K562 (cell line): ENCODE data around the gene IL31. TPM values are rescaled to one million over a fixed set of nuclear protein-coding genes. Genes with fewer than 3 reads are reported as not detected.
A peak's percentile ranks its signal among the peaks of the same experiment; 100 is the strongest.

Experiments
- ATAC-seq: fragments of 200-7000 bp; cut with Tn5 transposase; 3 replicates; pipeline ENCODE4 v1.9.1; 2020; ENCODE audit warnings: moderate library complexity
- BruUV-seq: library from RNA; stranded (reverse); fragments of 400-500 nt; replicated peaks from 2 replicates; lab custom pipeline; 2021; lab: Mats Ljungman, UMichigan
- CTCF ChIA-PET: fragments of 300-600 bp; formaldehyde crosslinking; extraction: SDS; loops from one replicate; lab custom pipeline; 2021; ENCODE audit warnings: low intra/inter-chr PET ratio; lab: Yijun Ruan, JAX
- POLR2A ChIA-PET: fragments of 300-600, 350-650 bp; sonication (Branson Sonifier 250); formaldehyde crosslinking; extraction: SDS; loops from one replicate; lab custom pipeline; 2021; ENCODE audit warnings: antibody characterized with exemption, inconsistent platforms; lab: Yijun Ruan, JAX
- DNase-seq, 4 experiments: peaks; one replicate each; pipeline versions ENCODE4 v3.0.0 to v3.0.0-alpha.2; 2011 to 2018; ENCODE audit warnings: low spot score in 3 of 4, mixed read lengths in 3 of 4; ENCODE audit errors: extremely low read depth in 1 of 4
- FAIRE-seq: peaks from 2 replicates; lab custom pipeline; 2011; peaks lifted over from hg19 to GRCh38; lab: Jason Lieb, UNC
- H2AFZ ChIP-seq: 2 replicates; pipeline ENCODE4 v1.6.0; 2011; ENCODE audit warnings: low read depth, low read length, control low read depth, inconsistent platforms
- H3K27ac ChIP-seq: fragments of 200-600 bp; 3 replicates; pipeline ENCODE4 v1.8.0; 2011; ENCODE audit warnings: low read depth, mild to moderate bottlenecking, control low read depth, inconsistent platforms, low read length, moderate library complexity, mixed read lengths; ENCODE audit errors: extremely low read depth
- H3K27me3 ChIP-seq, 2 experiments: fragments of 300-600 bp in 1 of 2; 2 replicates in 1 of 2; 3 replicates in 1 of 2; pipeline versions ENCODE4 v1.6.0 to v1.8.0; 2011; ENCODE audit warnings: inconsistent platforms in 2 of 2, low read length in 2 of 2, mild to moderate bottlenecking in 1 of 2, mixed read lengths in 1 of 2, moderate library complexity in 1 of 2; ENCODE audit not compliant: control insufficient read depth in 2 of 2, insufficient read depth in 2 of 2
- H3K36me3 ChIP-seq: fragments of 300-600 bp; 3 replicates; pipeline ENCODE4 v1.8.0; 2011; ENCODE audit warnings: mild to moderate bottlenecking, low read length, inconsistent platforms; ENCODE audit not compliant: control insufficient read depth, insufficient read depth
- H3K4me1 ChIP-seq, 2 experiments: fragments of 200-600 bp in 1 of 2; replicated peaks in 1 of 2; 2 replicates in 1 of 2; 3 replicates in 1 of 2; pipeline versions ENCODE4 v1.5.1 to v1.8.0; 2011; ENCODE audit warnings: inconsistent platforms in 2 of 2, low read length in 2 of 2, mild to moderate bottlenecking in 1 of 2, mixed read lengths in 1 of 2, moderate library complexity in 1 of 2; ENCODE audit not compliant: control insufficient read depth in 2 of 2, insufficient read depth in 2 of 2
- H3K4me2 ChIP-seq: 2 replicates; pipeline ENCODE4 v1.6.1; 2011; ENCODE audit warnings: low read length, control low read depth, inconsistent platforms, mixed read lengths; ENCODE audit not compliant: insufficient read depth
- H3K4me3 ChIP-seq: fragments of 200-600 bp; sonication (generic), shearing (Covaris generic); 2 replicates; pipeline ENCODE4 v1.5.1; 2016; ENCODE audit warnings: control low read depth, inconsistent platforms
- H3K79me2 ChIP-seq: fragments of 200-600 bp; 3 replicates; pipeline ENCODE4 v1.8.0; 2011; ENCODE audit warnings: low read length, inconsistent platforms; ENCODE audit not compliant: control insufficient read depth, insufficient read depth
- H3K9ac ChIP-seq, 2 experiments: 2 replicates each; pipeline versions ENCODE4 v1.6.0 to v1.6.1; 2011; ENCODE audit warnings: low read depth in 2 of 2, low read length in 2 of 2, control low read depth in 1 of 2, inconsistent platforms in 1 of 2, mild to moderate bottlenecking in 1 of 2, mixed read lengths in 1 of 2; ENCODE audit not compliant: insufficient read depth in 1 of 2
- H3K9me1 ChIP-seq: one replicate; pipeline ENCODE4 v1.6.0; 2011; ENCODE audit warnings: inconsistent platforms, mild to moderate bottlenecking, low read length, moderate library complexity; ENCODE audit not compliant: control insufficient read depth, insufficient read depth
- H3K9me3 ChIP-seq: replicated peaks from 2 replicates; pipeline ENCODE4 v1.5.1; 2011; ENCODE audit warnings: low read depth, low read length, inconsistent platforms; ENCODE audit not compliant: control insufficient read depth, insufficient read depth
- H4K20me1 ChIP-seq: replicated peaks from 2 replicates; pipeline ENCODE4 v1.6.1; 2011; ENCODE audit warnings: low read length, inconsistent platforms, mixed read lengths; ENCODE audit not compliant: control insufficient read depth, insufficient read depth
- NCOR1 ChIP-seq: fragments of 450-650 bp; IDR thresholded peaks from 2 replicates; pipeline ENCODE4 v1.6.1; 2016; ENCODE audit warnings: mild to moderate bottlenecking, moderate library complexity
- NFXL1 ChIP-seq: fragments of 450-650 bp; formaldehyde crosslinking; IDR thresholded peaks from 2 replicates; pipeline ENCODE4 v1.4.0; 2021; ENCODE audit warnings: mild to moderate bottlenecking
- THRA ChIP-seq: fragments of 450-650 bp; IDR thresholded peaks from 2 replicates; pipeline ENCODE4 v1.6.1; 2017; ENCODE audit warnings: mild to moderate bottlenecking, moderate library complexity
- VEZF1 ChIP-seq: fragments of 200-800 bp; sonication (Bioruptor generic); IDR thresholded peaks from 2 replicates; pipeline ENCODE4 v1.6.1; 2017; ENCODE audit warnings: missing genetic modification characterization, missing compliant biosample characterization
- ZNF785 ChIP-seq: fragments of 250-450 bp; sonication (Bioruptor Pico); IDR thresholded peaks from 2 replicates; pipeline ENCODE4 v1.4.0; 2020; ENCODE audit warnings: mild to moderate bottlenecking
- WGBS: fragments of 100-300 bp; shearing (Covaris generic); methylation state at CpG from one replicate; pipeline ENCODE4 v1.1.6; 2016; ENCODE audit warnings: low coverage, mixed read lengths; ENCODE audit not compliant: insufficient coverage; ENCODE audit errors: missing lambda C conversion rate; 5-methylcytosine and 5-hydroxymethylcytosine counted together
- in situ Hi-C: fragments of 300-500 bp; cut with MboI; formaldehyde crosslinking; loops from 4 replicates; pipeline ENCODE4 v1.15.0; 2018; ENCODE audit warnings: inconsistent platforms, mixed read lengths
- intact Hi-C: fragments of 100-400 bp; cut with micrococcal nuclease; formaldehyde crosslinking; loops from 2 replicates; pipeline ENCODE4 v1.14.2; 2022
- polyA plus RNA-seq, 8 experiments: library from polyadenylated mRNA; depleted of rRNA in 4 of 8; stranded (reverse) in 5 of 8; unstranded in 3 of 8; fragments of >200 nt; fragmentation: Nextera tagmentation in 2 of 8; fragmentation: Illumina TruSeq in 1 of 8; extraction: Ambion mirVana in 2 of 8; extraction: Trizol in 1 of 8; gene quantifications; 2 replicates each; pipeline versions ENCODE4 v1.2.1 to v1.2.3, GENCODE V29; 2011 to 2014; ENCODE audit warnings: inconsistent platforms in 1 of 8, missing spikeins in 1 of 8
- total RNA-seq, 7 experiments: library from RNA; depleted of rRNA in 6 of 7; stranded (reverse); fragments of >200 nt in 6 of 7; fragmentation: Illumina TruSeq in 2 of 7; extraction: Trizol in 2 of 7; gene quantifications; 2 replicates each; pipeline versions ENCODE4 v1.2.1 to v1.2.3, GENCODE V29; 2011 to 2021; ENCODE audit warnings: low replicate concordance in 1 of 7

IL31 gene
- total and polyA plus RNA-seq, 9 of the 15 experiments (the other 6 are each of a cell fraction or from before 2014, with no cell fraction given), result not detected

- no peak overlapping the region for H3K9ac ChIP-seq
- H3K27me3 ChIP-seq, result peaks cover 9 to 13% of the 10 kb centered on the region in 2 experiments; a peak in 3 of 5 replicates
- TF ChIP-seq VEZF1 (CRISPR knock-in tag) (0 out of 2 replicates have a peak, but pooled peaks have one; percentile 17), NFXL1 (CRISPR knock-in tag) (no peak)
- H3K4me1 ChIP-seq, result peaks cover 0 to 6% of the 10 kb centered on the region in 2 experiments; a peak in 3 of 5 replicates
- no peaks in the 10 kb centered on the region for H3K36me3 ChIP-seq
- H3K9me3 ChIP-seq, result no peaks in the 10 kb centered on the region
- POLR2A ChIA-PET, result interaction anchor here (0.8 kb wide), 1 partner anchor 14 kb away, joined by 3 read pairs; no protein-coding TSS in a partner anchor
- FAIRE-seq (no peak), ATAC-seq (no peak), DNase-seq (no peak)
- CTCF ChIA-PET, result no interaction called here
- no TSS peak for BruUV-seq
- no peak overlapping the region for H3K27ac ChIP-seq
- H4K20me1 ChIP-seq, result no peaks in the 10 kb centered on the region
- intact Hi-C loops (no loop called here), in situ Hi-C loops (no loop called here)
- H3K4me2 ChIP-seq, result no peak overlapping the region
- 20% methylated on average over 7 of the region's 8 CpGs for WGBS
- H3K79me2 ChIP-seq, result no peaks in the 10 kb centered on the region
- H2AFZ ChIP-seq, result no peak overlapping the region
- H3K9me1 ChIP-seq, result no peaks in the 10 kb centered on the region
- H3K4me3 ChIP-seq, result no peak overlapping the region
Measured at GRCh38 chr12:122161682-122162081, 12.3 kb downstream of the IL31 start.

GRCh38 chr12:122160761-122161160 is 13.3 kb downstream of the IL31 start:
- intact Hi-C loops (no loop called here), in situ Hi-C loops (no loop called here)
- Histone ChIP-seq H3K4me1 (peaks cover under 1 to 8% of the 10 kb centered on the region in 2 experiments; a peak in 3 of 5 replicates), H3K36me3 (no peaks in the 10 kb centered on the region), H3K4me2 (no peak overlapping the region), H3K79me2 (no peaks in the 10 kb centered on the region), H3K9ac (no peak overlapping the region), H2AFZ (no peak overlapping the region), H4K20me1 (no peaks in the 10 kb centered on the region), H3K4me3 (no peak overlapping the region), H3K27me3 (peaks cover 7 to 10% of the 10 kb centered on the region in 2 experiments; a peak in 2 of 5 replicates), H3K27ac (no peak overlapping the region), H3K9me1 (no peaks in the 10 kb centered on the region), H3K9me3 (no peaks in the 10 kb centered on the region)
- ChIA-PET POLR2A (no interaction called here), CTCF (interaction anchor here (1.4 kb wide), 1 partner anchor 106 kb away, joined by 3 read pairs; no protein-coding TSS in a partner anchor)
- ATAC-seq (no peak), FAIRE-seq (no peak), DNase-seq (no peak)
- no peak for TF ChIP-seq THRA
- no peak for TF ChIP-seq NCOR1
- TF ChIP-seq ZNF785 (CRISPR knock-in tag), result no peak
- WGBS, result 23% methylated on average over 8 of the region's 11 CpGs
- no TSS peak for BruUV-seq
